Fibroblast of villous mesenchyme (primary cell): Measurements from ENCODE around the gene TTC9. TPM values are rescaled to one million over a fixed set of nuclear protein-coding genes. Genes with fewer than 3 reads are reported as not detected.

Experiments
- DNase-seq: peaks from one replicate; pipeline ENCODE4 v3.0.0-alpha.2; 2010; ENCODE audit warnings: low read depth
- H3K4me3 ChIP-seq: 2 replicates; pipeline ENCODE4 v1.5.1; 2011; ENCODE audit warnings: low read depth, mild to moderate bottlenecking, low read length
- CTCF ChIP-seq: IDR thresholded peaks from 2 replicates; pipeline ENCODE4 v1.5.1; 2012; ENCODE audit warnings: low read depth, mild to moderate bottlenecking, low read length; ENCODE audit not compliant: insufficient read depth
- total RNA-seq: library from RNA; depleted of rRNA; stranded (reverse); fragments of >200 nt; gene quantifications from 2 replicates; pipeline ENCODE4 v1.2.3, GENCODE V29; 2012

The TTC9 gene
- total RNA-seq = under 0.01 TPM in 2 replicates

- DNase-seq = no peak
- peak within 1 kb of the TSS; percentile 59 for H3K4me3 ChIP-seq
- no peak for TF ChIP-seq CTCF
These were observed at the start of gene TTC9 for GRCh38 chr14:70641548-70642302. Gene TTC9 (plus strand): TSS chr14:70641916. CDS start chr14:70642130, 214 bp downstream.

- TF ChIP-seq CTCF = no peak
- no peak for DNase-seq
- no peak overlapping the region for H3K4me3 ChIP-seq
These were observed 47.3 kb upstream of the TTC9 start for GRCh38 chr14:70594461-70594860.

GRCh38 chr14:70595443-70596185, 46.1 kb upstream of the TTC9 start:
- TF ChIP-seq CTCF = no peak
- no peak for DNase-seq
- H3K4me3 ChIP-seq = no peak overlapping the region

- no peak overlapping the region for H3K4me3 ChIP-seq
- no peak for TF ChIP-seq CTCF
- DNase-seq = peak; percentile 5
These were observed 44.0 kb upstream of the TTC9 start for GRCh38 chr14:70597731-70598130.

- TF ChIP-seq CTCF = no peak
- DNase-seq = no peak
- H3K4me3 ChIP-seq = peak overlapping the region; percentile 91
These were observed 42.4 kb upstream of the TTC9 start for GRCh38 chr14:70599345-70599744.

- no peak for TF ChIP-seq CTCF
- DNase-seq = peak; percentile 94
- H3K4me3 ChIP-seq = peak within 1 kb of the TSS; percentile 91
These were observed 41.1 kb upstream of the TTC9 start, which contains the start of gene MED6 for GRCh38 chr14:70600382-70601157. Gene MED6 (minus strand): TSS chr14:70600655. CDS start chr14:70600637, 18 bp downstream.
